Large intestine (tissue), 3 donors: ENCODE data around the gene FTSJ1. TPM values are rescaled to one million over a fixed set of nuclear protein-coding genes. Genes with fewer than 3 reads are reported as not detected.
"Not testable (repeated sequence)": the region's sequence is repeated elsewhere in the genome, so short reads cannot be mapped to it uniquely, and the experiment has no call there.

Experiments used
- DNase-seq, 2 donors: peaks; one replicate each; pipeline versions ENCODE4 v3.0.0 to v3.0.0-alpha.2; 2013
- H3K27ac ChIP-seq: one replicate; pipeline ENCODE4 v1.5.1; 2013; ENCODE audit warnings: low read length
- H3K27me3 ChIP-seq: 2 replicates; pipeline ENCODE4 v1.6.1; 2013; ENCODE audit warnings: low read length; ENCODE audit not compliant: control insufficient read depth, insufficient read depth
- H3K36me3 ChIP-seq: 2 replicates; pipeline ENCODE4 v1.6.1; 2013; ENCODE audit warnings: low read length; ENCODE audit not compliant: control insufficient read depth, insufficient read depth
- H3K4me1 ChIP-seq: one replicate; pipeline ENCODE4 v1.6.1; 2013; ENCODE audit warnings: low read length; ENCODE audit not compliant: control insufficient read depth, insufficient read depth
- H3K4me3 ChIP-seq: one replicate; pipeline ENCODE4 v1.5.1; 2013; ENCODE audit warnings: low read length
- H3K9me3 ChIP-seq: one replicate; pipeline ENCODE4 v1.6.1; 2013; ENCODE audit warnings: mild to moderate bottlenecking, low read depth, low read length, moderate library complexity; ENCODE audit not compliant: control insufficient read depth
- WGBS: methylation state at CpG from one replicate; pipeline ENCODE4 v1.1.5; 2013; ENCODE audit warnings: low lambda C conversion rate; ENCODE audit not compliant: insufficient coverage; 5-methylcytosine and 5-hydroxymethylcytosine counted together
- polyA plus RNA-seq: library from polyadenylated mRNA; unstranded; fragments of 120-200 nt; gene quantifications from one replicate; pipeline ENCODE4 v1.2.1, GENCODE V29; 2013

The FTSJ1 gene
- polyA plus RNA-seq, 1 donor = 21.1 TPM

GRCh38 chrX:48520976-48521352, 45.0 kb downstream of the FTSJ1 start:
- DNase-seq = peak in 1 of 2 donors; percentile 6
- peak overlapping the region; percentile 74 for H3K4me3 ChIP-seq
- H3K27ac ChIP-seq = no peak overlapping the region
- no CpG with 5 or more reads among the region's 2 CpGs for WGBS
- H3K4me1 ChIP-seq = peaks cover 2% of the 10 kb centered on the region
- H3K36me3 ChIP-seq = peaks cover 8% of the 10 kb centered on the region
- no peaks in the 10 kb centered on the region for H3K27me3 ChIP-seq
- no peaks in the 10 kb centered on the region for H3K9me3 ChIP-seq

GRCh38 chrX:48521353-48522243, 45.6 kb downstream of the FTSJ1 start, which contains the start of gene EBP:
TSS of gene EBP (plus strand) at chrX:48521808. CDS start at chrX:48523772, 1,964 bp downstream.
- H3K9me3 ChIP-seq = no peaks in the 10 kb centered on the region
- no peaks in the 10 kb centered on the region for H3K27me3 ChIP-seq
- peak; percentile 87 to 91 for DNase-seq
- H3K4me1 ChIP-seq = peaks cover 2% of the 10 kb centered on the region
- peaks cover 10% of the 10 kb centered on the region for H3K36me3 ChIP-seq
- peak within 1 kb of the TSS; percentile 87 for H3K27ac ChIP-seq
- H3K4me3 ChIP-seq = peak within 1 kb of the TSS; percentile 74
- WGBS = no CpG with 5 or more reads among the region's 66 CpGs

- H3K4me3 ChIP-seq = peak overlapping the region; percentile 74
- DNase-seq = peak; percentile 67 to 80
- WGBS = no CpG with 5 or more reads among the region's 10 CpGs
Measured at GRCh38 chrX:48522291-48522690, 46.3 kb downstream of the FTSJ1 start.

GRCh38 chrX:48523682-48524081, 47.7 kb downstream of the FTSJ1 start:
- no peak overlapping the region for H3K27ac ChIP-seq
- peaks cover 28% of the 10 kb centered on the region for H3K36me3 ChIP-seq
- DNase-seq = no peak
- peaks cover 2% of the 10 kb centered on the region for H3K4me1 ChIP-seq
- no peaks in the 10 kb centered on the region for H3K9me3 ChIP-seq
- no CpG with 5 or more reads among the region's 12 CpGs for WGBS
- no peak overlapping the region for H3K4me3 ChIP-seq
- no peaks in the 10 kb centered on the region for H3K27me3 ChIP-seq

More at GRCh38 chrX:48522291-48522690, 46.3 kb downstream of the FTSJ1 start:
- peaks cover 17% of the 10 kb centered on the region for H3K36me3 ChIP-seq
- H3K9me3 ChIP-seq = no peaks in the 10 kb centered on the region
- no peaks in the 10 kb centered on the region for H3K27me3 ChIP-seq
- peak overlapping the region; percentile 87 for H3K27ac ChIP-seq
- peaks cover 2% of the 10 kb centered on the region for H3K4me1 ChIP-seq

GRCh38 chrX:48525853-48526252, 49.9 kb downstream of the FTSJ1 start:
- not testable (repeated sequence) for H3K27ac ChIP-seq, H3K9me3 ChIP-seq, H3K4me1 ChIP-seq, H3K27me3 ChIP-seq, H3K4me3 ChIP-seq, DNase-seq
- H3K36me3 ChIP-seq = peaks cover 31% of the 10 kb centered on the region
- WGBS = no CpG with 5 or more reads among the region's 8 CpGs

- no peaks in the 10 kb centered on the region for H3K27me3 ChIP-seq
- no peak for DNase-seq
- no CpG with 5 or more reads among the region's 3 CpGs for WGBS
- H3K36me3 ChIP-seq = peaks cover 26% of the 10 kb centered on the region
- H3K9me3 ChIP-seq = no peaks in the 10 kb centered on the region
- no peaks in the 10 kb centered on the region for H3K4me1 ChIP-seq
- no peak overlapping the region for H3K4me3 ChIP-seq
- H3K27ac ChIP-seq = no peak overlapping the region
Measured at GRCh38 chrX:48530736-48531135, 54.7 kb downstream of the FTSJ1 start.

GRCh38 chrX:48531358-48531959, 55.5 kb downstream of the FTSJ1 start:
- no peaks in the 10 kb centered on the region for H3K4me1 ChIP-seq
- peak in 1 of 2 donors; percentile 50 for DNase-seq
- H3K27ac ChIP-seq = peak overlapping the region; percentile 10
- no peaks in the 10 kb centered on the region for H3K9me3 ChIP-seq
- no CpG with 5 or more reads among the region's 5 CpGs for WGBS
- no peaks in the 10 kb centered on the region for H3K27me3 ChIP-seq
- H3K4me3 ChIP-seq = no peak overlapping the region
- H3K36me3 ChIP-seq = peaks cover 23% of the 10 kb centered on the region

GRCh38 chrX:48532161-48532560, 56.2 kb downstream of the FTSJ1 start:
- peak overlapping the region; percentile 10 for H3K27ac ChIP-seq

DNA sequence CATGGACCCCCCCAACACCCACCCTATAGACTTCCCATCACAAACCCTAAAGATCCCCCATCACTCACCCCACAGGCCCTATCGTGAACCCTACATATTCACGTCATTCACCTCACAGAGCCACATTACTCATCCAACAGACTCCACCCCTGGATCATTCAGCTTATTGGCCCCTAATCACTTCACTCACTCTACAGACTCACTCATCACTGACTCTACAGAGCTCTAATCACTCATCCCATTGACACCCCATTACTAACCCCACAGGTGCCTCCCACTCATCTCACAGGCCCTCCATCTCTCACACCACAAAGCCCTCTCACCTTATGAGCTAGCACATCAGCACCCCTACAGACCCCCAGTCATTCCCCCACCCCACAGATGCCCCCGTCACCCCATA, 57.2 kb downstream of the FTSJ1 start:
- H3K4me1 ChIP-seq = no peaks in the 10 kb centered on the region
- no peak for DNase-seq
- H3K36me3 ChIP-seq = peaks cover 8% of the 10 kb centered on the region
- no peaks in the 10 kb centered on the region for H3K9me3 ChIP-seq
- no peaks in the 10 kb centered on the region for H3K27me3 ChIP-seq
- no peak overlapping the region for H3K27ac ChIP-seq
- H3K4me3 ChIP-seq = no peak overlapping the region
- 100% methylated on average over 1 of the region's 3 CpGs for WGBS

More at GRCh38 chrX:48532161-48532560, 56.2 kb downstream of the FTSJ1 start:
- H3K36me3 ChIP-seq = peaks cover 16% of the 10 kb centered on the region
- peak in 1 of 2 donors; percentile 5 for DNase-seq
- no peak overlapping the region for H3K4me3 ChIP-seq
- H3K9me3 ChIP-seq = no peaks in the 10 kb centered on the region
- whole genome bisulfite sequencing = no CpG with 5 or more reads among the region's 1 CpG
- no peaks in the 10 kb centered on the region for H3K27me3 ChIP-seq
- H3K4me1 ChIP-seq = no peaks in the 10 kb centered on the region
